Hematopoietic multipotent progenitor cell treated with erythropoietin and hydrocortisone succinate and interleukin-3 and kit ligand, for 8 days (in vitro differentiated cells): ENCODE results near the gene PRG2.
A peak's percentile ranks its signal among the peaks of the same experiment; 100 is the strongest.

ENCODE experiments used
- DNase-seq: peaks from one replicate; pipeline ENCODE4 v3.0.0-alpha.2; 2015

The PRG2 gene

DNA sequence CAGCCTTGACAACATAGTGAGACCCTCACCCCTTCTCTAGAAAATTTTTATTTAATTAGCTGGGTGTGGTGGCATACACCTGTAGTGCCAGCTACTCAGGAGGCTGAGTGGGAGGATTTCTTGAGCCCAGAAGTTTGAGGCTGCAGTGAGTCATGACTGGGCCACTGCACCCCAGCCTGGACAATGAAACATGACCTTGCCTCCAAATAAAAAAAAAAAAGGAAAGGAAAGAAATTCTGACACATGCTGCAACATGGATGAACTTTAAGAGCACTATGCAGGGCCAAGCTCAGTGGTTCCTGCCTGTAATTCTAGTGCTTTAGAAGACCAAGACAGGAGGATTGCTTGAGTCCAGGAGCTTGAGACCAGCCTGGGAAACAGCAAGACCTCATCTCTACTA lies 27.7 kb upstream of the PRG2 start:
- no peak for DNase-seq

DNA sequence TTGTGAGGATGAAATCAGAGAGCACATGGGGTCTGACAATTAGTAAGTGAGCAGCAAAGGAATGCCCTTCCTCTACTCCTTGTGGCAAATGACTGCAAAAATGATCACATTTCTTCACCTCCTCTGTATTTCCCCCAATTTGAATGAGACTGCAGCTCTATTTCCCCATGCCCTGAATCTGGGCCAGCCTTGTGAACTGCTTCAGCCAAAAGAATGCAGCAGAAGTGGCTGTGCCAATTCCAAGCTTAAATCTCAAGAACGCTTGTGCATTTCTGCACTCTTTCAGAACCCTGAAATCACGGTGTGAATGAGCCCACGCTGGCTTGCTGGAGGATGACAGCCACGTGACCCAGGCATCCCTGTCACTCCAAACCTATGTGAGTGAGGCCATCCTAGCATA lies 26.6 kb upstream of the PRG2 start:
- no peak for DNase-seq

- no peak for DNase-seq
Observed at GRCh38 chr11:57416436-57416835, 26.0 kb upstream of the PRG2 start.

DNA sequence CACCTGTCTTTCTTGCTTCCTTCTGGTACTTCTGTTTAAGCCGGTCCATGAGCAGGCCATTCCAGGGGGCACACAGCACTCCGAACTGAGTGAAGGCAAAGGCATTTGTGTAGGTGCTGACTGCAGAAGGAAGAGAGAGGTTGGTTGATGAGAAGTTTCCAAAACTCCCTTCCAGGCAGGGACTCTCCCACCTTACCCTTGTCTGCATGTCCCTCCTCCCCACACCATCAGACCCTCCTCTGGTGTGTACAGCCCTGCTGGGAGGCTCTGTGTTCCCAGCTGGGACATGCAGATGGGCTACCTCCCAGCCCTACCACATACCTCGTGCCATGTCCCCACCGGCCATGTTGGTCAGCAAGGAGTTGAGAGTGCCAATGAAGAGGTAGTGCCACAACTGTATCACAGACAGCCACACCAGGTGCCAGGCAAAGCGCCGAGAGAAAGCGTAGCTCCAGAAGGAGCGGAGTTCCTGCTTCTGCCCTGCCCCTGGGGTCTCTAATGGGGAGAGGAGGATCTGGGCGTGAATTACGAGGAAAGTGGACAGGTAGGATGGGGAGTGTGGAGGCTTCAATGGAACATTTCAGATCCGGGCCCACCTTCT lies 24.3 kb upstream of the PRG2 start:
- no peak for DNase-seq

- no peak for DNase-seq
Observed at GRCh38 chr11:57413681-57414080, 23.2 kb upstream of the PRG2 start.

DNA sequence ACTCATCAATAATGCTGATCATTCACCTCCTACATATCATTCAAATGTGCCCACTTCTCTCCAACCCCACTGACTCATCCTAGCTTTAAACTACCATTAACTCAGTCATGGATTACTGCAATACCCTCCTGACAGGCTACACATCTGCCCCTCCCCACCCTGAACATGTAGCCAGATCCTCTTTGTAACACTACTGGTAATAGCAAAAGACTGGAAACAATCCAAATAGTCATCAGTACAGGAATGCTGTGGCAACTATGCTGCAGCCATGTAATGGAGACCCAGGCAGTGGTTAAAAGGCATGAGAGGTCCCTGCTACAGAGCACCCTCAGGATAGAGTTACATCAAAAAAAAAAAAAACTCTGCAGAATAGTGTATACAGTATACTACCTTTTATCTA lies 19.8 kb upstream of the PRG2 start:
- DNase-seq, result no peak

DNA sequence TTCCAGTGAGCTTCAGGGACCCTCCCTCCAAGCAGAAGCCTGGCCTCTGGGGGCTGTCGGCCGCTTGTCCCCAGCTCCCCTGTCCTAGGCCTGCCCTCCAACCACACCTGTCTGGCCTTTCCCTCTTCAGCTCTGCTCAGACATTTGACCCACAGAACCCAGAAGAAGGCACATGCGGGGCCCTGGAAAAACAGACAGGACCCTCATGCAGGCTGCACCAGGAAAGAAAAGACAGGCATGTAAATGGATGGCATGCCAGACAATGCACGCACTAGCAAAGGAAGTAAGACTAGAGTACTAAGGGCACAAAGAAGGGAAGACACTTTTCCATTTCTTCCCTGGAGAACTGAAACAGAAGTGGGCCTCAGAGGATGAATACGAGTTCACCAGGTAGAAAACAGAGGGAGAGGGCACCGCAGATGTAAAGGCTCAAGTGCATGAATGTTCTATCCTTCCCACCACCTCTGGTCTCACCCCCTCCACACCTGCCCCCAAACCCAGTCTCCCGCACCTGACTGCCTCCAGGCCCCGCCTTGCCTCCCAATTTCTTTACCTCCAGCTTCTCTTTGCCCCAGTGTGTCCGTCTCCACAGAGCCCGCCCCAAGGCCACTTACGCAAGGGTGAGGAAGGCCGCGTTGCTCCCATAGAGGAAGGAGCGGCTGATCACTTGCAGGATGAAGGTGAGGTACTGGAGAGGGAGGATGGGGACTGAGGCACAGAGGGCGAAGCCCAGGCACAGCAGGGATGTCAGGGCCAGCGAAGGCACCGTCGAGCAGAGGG lies 19.1 kb upstream of the PRG2 start:
- no peak for DNase-seq

GRCh38 chr11:57408771-57409170 lies 18.3 kb upstream of the PRG2 start:
- no peak for DNase-seq

DNA sequence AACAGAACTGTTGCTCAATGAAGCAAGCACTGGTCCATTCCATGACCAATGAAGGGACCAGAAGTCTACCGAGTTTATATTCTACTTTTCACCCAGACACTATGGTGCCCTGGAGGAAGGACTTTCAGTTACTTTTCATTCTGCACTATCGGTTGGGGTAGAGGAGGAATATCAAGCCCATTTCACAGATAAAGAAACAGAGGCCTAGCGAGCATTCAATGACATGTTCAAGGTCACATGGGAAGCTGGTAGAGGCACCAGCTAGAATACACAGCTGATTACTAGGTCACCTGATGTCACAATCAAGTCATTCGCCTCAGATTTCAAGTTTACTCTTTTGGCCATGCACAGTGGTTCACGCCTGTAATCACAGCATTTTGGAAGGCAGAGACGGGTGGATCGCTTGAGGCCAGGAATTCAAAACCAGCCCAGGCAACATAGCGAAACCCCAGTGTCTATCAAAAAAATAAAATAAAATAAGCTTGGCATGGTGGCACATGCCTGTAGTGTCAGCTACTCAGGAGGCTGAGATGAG lies 17.6 kb upstream of the PRG2 start:
- DNase-seq, result no peak

DNA sequence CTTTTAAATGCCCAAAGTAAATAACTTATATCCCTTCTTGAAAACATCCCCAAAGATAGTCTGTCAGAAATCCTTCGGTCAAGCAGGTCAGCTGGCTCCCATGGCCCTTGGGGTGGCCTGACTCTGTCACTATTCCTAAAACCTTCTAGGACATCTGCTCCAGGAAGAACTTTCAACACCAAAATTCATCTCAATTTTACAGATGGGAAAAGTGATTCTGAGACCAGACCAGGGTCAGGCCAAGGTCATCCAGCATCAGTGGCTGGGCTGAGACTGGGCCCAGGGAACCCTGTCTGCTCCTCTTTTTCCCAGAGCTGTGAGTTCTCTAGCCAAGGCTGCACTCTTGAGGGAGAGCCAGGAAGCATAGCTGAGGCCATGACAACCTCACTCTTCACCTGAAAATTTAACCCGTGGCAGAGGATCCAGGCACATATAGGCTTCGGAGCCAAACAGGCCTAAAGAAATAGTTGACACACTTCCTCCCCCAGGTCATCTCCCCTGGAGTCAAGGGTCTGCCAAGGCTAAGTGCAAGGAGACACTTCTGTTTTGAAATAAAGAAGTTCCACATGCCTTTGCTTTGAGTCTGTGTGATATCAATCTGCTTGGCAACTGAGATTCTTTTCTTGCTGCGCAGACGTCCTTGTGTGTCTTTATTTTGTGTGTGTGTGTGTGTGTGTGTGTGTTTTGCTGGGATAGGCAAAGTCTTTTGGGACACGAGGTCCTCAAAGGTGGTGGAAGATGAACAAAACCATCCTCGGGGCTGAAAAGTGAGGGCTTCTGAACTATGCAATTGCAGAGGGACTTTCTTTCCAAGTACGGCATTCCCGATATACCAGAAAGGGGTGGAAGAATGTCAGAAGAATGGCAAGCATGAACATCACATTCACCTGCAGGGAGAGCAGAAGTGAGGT lies 16.8 kb upstream of the PRG2 start:
- no peak for DNase-seq

DNA sequence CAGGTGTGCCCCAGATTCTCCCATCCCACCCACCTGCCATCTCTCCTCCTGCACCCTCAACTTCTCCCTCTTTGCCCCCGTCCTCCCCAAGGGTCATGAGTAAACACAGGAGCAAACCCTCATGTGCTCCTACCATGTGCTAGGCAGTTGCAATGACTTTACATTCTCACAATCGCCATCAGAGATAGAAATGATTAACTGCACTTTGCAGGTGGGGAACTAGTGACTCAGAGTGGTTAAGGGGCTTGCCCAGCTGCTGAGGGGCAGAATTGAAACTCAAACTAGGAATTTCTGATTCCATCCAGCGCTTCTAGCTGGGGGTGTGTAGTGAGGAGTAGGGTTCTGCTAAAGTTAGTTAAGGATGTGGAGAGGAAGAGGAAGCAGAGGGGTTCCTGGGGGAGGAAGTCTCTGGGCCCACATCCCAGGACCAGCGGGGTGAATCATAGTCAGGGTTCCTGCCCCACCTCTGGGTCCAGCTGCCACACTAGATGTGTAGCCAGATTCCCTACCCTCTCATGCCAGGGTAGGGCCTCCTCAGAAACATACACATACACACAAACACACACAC lies 16.0 kb upstream of the PRG2 start:
- no peak for DNase-seq

DNA sequence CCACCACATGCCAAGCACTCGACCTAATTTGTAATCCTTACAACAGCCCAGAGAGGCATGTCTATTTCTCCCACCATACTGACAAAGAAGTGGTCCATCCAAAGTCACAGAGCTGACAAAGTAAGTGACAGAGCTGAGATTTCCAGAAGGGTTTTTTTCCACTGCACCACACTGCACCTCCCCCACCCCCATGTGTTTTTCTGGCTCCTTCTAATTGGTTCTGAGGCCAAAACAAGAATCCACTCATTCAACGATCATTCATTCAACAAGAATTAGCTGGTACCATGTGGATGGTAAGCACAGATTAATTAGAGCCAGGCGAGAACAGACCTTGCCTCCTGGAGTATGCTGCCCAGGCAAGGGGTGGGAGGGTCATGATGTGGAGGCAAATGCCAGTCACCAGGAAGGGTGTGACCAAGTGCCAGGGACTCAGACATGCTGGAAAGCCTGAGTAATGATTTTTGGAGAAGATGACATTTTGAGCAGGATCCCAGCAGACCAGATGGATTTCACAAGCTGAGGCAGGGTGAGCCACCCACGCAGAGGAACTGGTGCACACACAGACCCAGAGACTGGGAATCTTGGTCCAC lies 14.9 kb upstream of the PRG2 start:
- DNase-seq, result no peak

GRCh38 chr11:57403802-57404147 lies 13.3 kb upstream of the PRG2 start:
- no peak for DNase-seq

- peak; percentile 71 for DNase-seq
Observed at GRCh38 chr11:57403003-57403801, 12.8 kb upstream of the PRG2 start.

GRCh38 chr11:57402188-57403002 lies 11.9 kb upstream of the PRG2 start:
- DNase-seq, result peak; percentile 84

DNA sequence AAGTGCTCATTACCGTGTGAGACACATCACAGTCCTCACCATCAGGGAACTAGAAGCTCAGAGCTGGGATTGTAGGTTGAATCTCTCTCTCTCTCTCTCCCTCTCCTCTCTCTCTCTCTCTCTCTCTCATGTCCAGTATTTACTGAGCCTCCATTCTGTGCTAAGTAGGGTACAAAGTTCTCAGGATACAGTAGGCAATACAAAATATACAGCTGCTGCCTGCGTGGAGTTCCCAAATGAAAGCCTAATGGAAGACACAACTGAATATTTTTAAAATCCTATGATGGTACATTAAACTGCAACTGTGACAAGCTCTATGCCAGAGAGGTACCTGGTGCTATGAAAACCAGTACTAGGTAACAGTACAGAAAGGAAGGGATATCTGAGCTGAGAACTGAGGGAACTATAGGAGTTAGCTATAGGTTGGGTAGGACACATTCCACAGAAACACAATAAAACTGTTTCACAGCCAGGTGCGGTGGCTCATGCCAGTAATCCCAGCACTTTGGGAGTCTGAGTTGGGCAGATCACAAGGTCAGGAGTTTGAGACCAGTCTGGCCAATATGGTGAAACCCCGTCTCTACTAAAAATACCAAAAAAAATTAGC lies 9.6 kb upstream of the PRG2 start:
- no peak for DNase-seq

GRCh38 chr11:57399221-57399620 lies 8.8 kb upstream of the PRG2 start:
- no peak for DNase-seq

GRCh38 chr11:57397394-57397990 lies 7.0 kb upstream of the PRG2 start:
- DNase-seq, result no peak

- no peak for DNase-seq
Observed at GRCh38 chr11:57396744-57397143, 6.3 kb upstream of the PRG2 start.
